ENCODE data around the gene NF1. TPM values are rescaled to one million over a fixed set of nuclear protein-coding genes. Genes with fewer than 3 reads are reported as not detected.

Gene NF1
- total and polyA plus RNA-seq, 2 donors (not counting 1 experiment from before 2014, with no cell fraction given), result 10.8 to 27.7 TPM

DNA sequence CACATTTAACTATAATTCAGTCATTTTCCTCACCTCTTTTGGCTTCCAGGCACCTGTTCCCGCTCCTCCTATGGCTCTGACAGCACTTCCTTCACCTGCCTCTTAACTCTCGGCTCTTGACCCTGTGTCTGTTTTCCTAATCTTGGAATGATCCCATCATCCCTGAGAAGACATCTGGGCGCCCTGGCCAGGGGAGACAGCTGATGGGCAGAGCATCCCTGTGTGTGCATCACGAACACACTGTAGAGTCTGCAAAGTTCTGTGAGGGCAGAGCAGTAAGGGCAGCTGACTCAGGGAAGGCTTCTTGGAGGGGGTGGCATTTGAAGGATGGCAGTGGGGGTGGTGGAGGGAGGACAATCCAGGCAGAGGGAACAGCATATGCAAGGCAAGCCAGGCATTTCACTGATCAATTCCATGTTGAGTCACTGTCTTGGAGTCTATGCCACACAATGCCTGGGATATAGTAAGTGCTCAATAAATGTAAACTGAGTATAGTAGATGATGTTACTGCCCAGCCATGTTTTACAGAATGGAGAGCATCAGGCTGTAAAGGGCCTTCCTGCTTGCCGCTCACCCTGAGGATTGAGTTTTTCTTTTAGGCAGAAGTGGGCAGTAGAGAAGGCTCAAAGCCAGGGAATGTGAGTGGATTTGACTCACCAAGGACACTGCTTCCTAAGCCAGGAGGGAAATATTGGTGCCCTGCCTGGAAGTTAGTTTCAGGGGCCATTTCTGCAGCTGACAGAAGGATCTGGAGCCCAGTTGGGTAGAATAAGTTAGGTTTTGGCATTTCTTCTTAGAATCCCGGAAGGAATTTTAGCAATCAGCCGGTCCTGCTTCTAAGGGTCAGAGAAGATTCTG lies 290.9 kb downstream of the NF1 start:
- H3K4me3 ChIP-seq (ENCODE audit: control extremely low read depth in 1 of 5, extremely low read depth in 1 of 5, insufficient read depth in 1 of 5, low read depth in 2 of 5, low read length in 4 of 5), result no peak overlapping the region
- no peak for TF ChIP-seq EZH2 (IDR thresholded peaks at IDR 0.05; ENCODE audit: borderline replicate concordance, insufficient read depth, low read depth, low read length, poor library complexity, severe bottlenecking)
- TF ChIP-seq, protein P1, sequence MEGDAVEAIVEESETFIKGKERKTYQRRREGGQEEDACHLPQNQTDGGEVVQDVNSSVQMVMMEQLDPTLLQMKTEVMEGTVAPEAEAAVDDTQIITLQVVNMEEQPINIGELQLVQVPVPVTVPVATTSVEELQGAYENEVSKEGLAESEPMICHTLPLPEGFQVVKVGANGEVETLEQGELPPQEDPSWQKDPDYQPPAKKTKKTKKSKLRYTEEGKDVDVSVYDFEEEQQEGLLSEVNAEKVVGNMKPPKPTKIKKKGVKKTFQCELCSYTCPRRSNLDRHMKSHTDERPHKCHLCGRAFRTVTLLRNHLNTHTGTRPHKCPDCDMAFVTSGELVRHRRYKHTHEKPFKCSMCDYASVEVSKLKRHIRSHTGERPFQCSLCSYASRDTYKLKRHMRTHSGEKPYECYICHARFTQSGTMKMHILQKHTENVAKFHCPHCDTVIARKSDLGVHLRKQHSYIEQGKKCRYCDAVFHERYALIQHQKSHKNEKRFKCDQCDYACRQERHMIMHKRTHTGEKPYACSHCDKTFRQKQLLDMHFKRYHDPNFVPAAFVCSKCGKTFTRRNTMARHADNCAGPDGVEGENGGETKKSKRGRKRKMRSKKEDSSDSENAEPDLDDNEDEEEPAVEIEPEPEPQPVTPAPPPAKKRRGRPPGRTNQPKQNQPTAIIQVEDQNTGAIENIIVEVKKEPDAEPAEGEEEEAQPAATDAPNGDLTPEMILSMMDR (IDR thresholded peaks at IDR 0.05), result no peak
- Mint-ChIP-seq H3K27me3 (peaks cover 22% of the 10 kb centered on the region), H3K4me1 (peaks cover 7% of the 10 kb centered on the region), H3K4me3 (no peak overlapping the region), H3K9me3 (ENCODE audit: insufficient read depth) (no peaks in the 10 kb centered on the region), H3K27ac (no peak overlapping the region)
- CTCF ChIA-PET, result interaction anchor here (1.0 to 1.6 kb wide), 3 partner anchors 20 to 456 kb away, joined by 3 to 7 read pairs (median 4); no protein-coding TSS in a partner anchor
- no peak overlapping the region for H3K9ac ChIP-seq (ENCODE audit: low read length)
- H3K9me3 ChIP-seq (ENCODE audit: control extremely low read depth in 1 of 3, control insufficient read depth in 2 of 3, insufficient read depth in 1 of 3, low read length in 2 of 3), result peaks cover 0 to 9% (median 0%) of the 10 kb centered on the region in 3 donors
- H2AFZ ChIP-seq (ENCODE audit: insufficient read depth, low read depth, low read length, poor library complexity, severe bottlenecking), result no peak overlapping the region
- no peaks in the 10 kb centered on the region for H3K36me3 ChIP-seq (replicated peaks in 1 of 2; ENCODE audit: control extremely low read depth in 1 of 2, control insufficient read depth in 1 of 2, extremely low read depth in 1 of 2, insufficient read depth in 2 of 2, low read length in 1 of 2)
- no peak for ATAC-seq (ENCODE audit: low read depth)
- H3K4me2 ChIP-seq (replicated peaks; ENCODE audit: low read depth, low read length, poor library complexity, severe bottlenecking), result no peak overlapping the region
- 97% methylated on average over 7 of the region's 7 CpGs for WGBS (ENCODE audit: insufficient coverage)
- H3K27ac ChIP-seq (ENCODE audit: low read length in 2 of 2), result no peak overlapping the region
- intact Hi-C loops (cut with micrococcal nuclease), result no loop called here
- no peaks in the 10 kb centered on the region for H3K79me2 ChIP-seq (ENCODE audit: control insufficient read depth, insufficient read depth, low read length)
- no peak for DNase-seq
- H4K20me1 ChIP-seq (ENCODE audit: control insufficient read depth, insufficient read depth, low read length, poor library complexity, severe bottlenecking), result no peaks in the 10 kb centered on the region
- POLR2A ChIA-PET, result no interaction called here
- peaks cover 2 to 6% of the 10 kb centered on the region in 2 donors for H3K4me1 ChIP-seq (ENCODE audit: control insufficient read depth in 2 of 2, insufficient read depth in 2 of 2, low read length in 2 of 2)
- H3K27me3 ChIP-seq (replicated peaks in 1 of 4; ENCODE audit: control extremely low read depth in 1 of 4, control insufficient read depth in 3 of 4, insufficient read depth in 4 of 4, low read length in 3 of 4), result peaks cover 0 to 19% (median 8%) of the 10 kb centered on the region in 4 experiments

DNA sequence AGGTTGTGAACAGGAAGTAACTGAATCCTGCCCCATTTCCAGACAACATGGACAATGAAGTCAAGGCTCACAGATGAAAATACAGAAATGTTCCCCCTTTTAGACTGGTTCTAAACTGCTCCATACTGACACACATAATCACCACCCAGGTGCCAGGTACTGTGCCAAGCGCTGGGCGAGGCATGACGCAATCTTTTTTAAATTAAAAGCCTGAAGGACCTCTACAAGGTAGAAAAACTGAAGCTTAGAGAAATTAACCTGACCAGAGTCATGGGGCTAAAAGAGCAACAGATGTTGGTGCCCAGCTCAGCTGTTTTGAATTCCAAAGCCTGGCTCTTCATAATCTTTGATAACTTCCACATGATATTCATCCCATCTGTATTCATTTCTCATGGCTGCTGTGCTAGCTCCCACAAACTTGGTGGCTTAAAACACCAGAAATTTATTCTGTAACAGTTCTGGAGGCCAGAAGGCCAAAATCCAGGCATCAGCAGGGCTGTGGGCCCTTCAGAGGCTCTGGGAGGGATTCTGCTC lies 291.8 kb downstream of the NF1 start:
- H2AFZ ChIP-seq (ENCODE audit: insufficient read depth, low read depth, low read length, poor library complexity, severe bottlenecking), result no peak overlapping the region
- intact Hi-C loops (cut with micrococcal nuclease), result no loop called here
- POLR2A ChIA-PET, result no interaction called here

More for the DNA sequence above, 291.8 kb downstream of the NF1 start:
- CTCF ChIA-PET, result interaction anchor here (0.8 to 4.9 kb wide), 3 partner anchors 14 to 456 kb away, joined by 3 to 60 read pairs (median 7); no protein-coding TSS in a partner anchor
- H3K4me2 ChIP-seq (replicated peaks; ENCODE audit: low read depth, low read length, poor library complexity, severe bottlenecking), result no peak overlapping the region
- Mint-ChIP-seq H3K4me1 (peaks cover 9% of the 10 kb centered on the region), H3K9me3 (ENCODE audit: insufficient read depth) (no peaks in the 10 kb centered on the region), H3K4me3 (no peak overlapping the region), H3K27me3 (peaks cover 22% of the 10 kb centered on the region), H3K27ac (no peak overlapping the region)
- peaks cover 0 to 25% (median 10%) of the 10 kb centered on the region in 4 experiments for H3K27me3 ChIP-seq (replicated peaks in 1 of 4; ENCODE audit: control extremely low read depth in 1 of 4, control insufficient read depth in 3 of 4, insufficient read depth in 4 of 4, low read length in 3 of 4)
- H3K4me1 ChIP-seq (ENCODE audit: control insufficient read depth in 2 of 2, insufficient read depth in 2 of 2, low read length in 2 of 2), result peaks cover 7 to 11% of the 10 kb centered on the region in 2 donors
- WGBS (ENCODE audit: insufficient coverage), result 100% methylated on average over 3 of the region's 3 CpGs
- no peaks in the 10 kb centered on the region for H3K79me2 ChIP-seq (ENCODE audit: control insufficient read depth, insufficient read depth, low read length)
- H4K20me1 ChIP-seq (ENCODE audit: control insufficient read depth, insufficient read depth, low read length, poor library complexity, severe bottlenecking), result no peaks in the 10 kb centered on the region
- H3K9ac ChIP-seq (ENCODE audit: low read length), result no peak overlapping the region
- ATAC-seq (ENCODE audit: low read depth) (no peak), DNase-seq (no peak)
- H3K36me3 ChIP-seq (replicated peaks in 1 of 2; ENCODE audit: control extremely low read depth in 1 of 2, control insufficient read depth in 1 of 2, extremely low read depth in 1 of 2, insufficient read depth in 2 of 2, low read length in 1 of 2), result no peaks in the 10 kb centered on the region
- H3K9me3 ChIP-seq (ENCODE audit: control extremely low read depth in 1 of 3, control insufficient read depth in 2 of 3, insufficient read depth in 1 of 3, low read length in 2 of 3), result peaks cover 0 to 11% (median 0%) of the 10 kb centered on the region in 3 donors
- H3K27ac ChIP-seq (ENCODE audit: low read length in 2 of 2), result no peak overlapping the region
- H3K4me3 ChIP-seq (ENCODE audit: control extremely low read depth in 1 of 5, extremely low read depth in 1 of 5, insufficient read depth in 1 of 5, low read depth in 2 of 5, low read length in 4 of 5), result no peak overlapping the region
- TF ChIP-seq, protein P1 (IDR thresholded peaks at IDR 0.05), result no peak
- no peak for TF ChIP-seq EZH2 (IDR thresholded peaks at IDR 0.05; ENCODE audit: borderline replicate concordance, insufficient read depth, low read depth, low read length, poor library complexity, severe bottlenecking)
